GM12874 (cell line): ENCODE results near the gene ZNF521.

ENCODE experiments used
- CTCF ChIP-seq: IDR thresholded peaks from 2 replicates; pipeline ENCODE4 v1.5.1; 2011; ENCODE audit warnings: low read depth, mild to moderate bottlenecking, control low read depth, low read length, moderate library complexity; ENCODE audit not compliant: insufficient read depth

Gene ZNF521

GRCh38 chr18:25171334-25171733 lies 180.6 kb downstream of the ZNF521 start:
- TF ChIP-seq CTCF, result no peak

DNA sequence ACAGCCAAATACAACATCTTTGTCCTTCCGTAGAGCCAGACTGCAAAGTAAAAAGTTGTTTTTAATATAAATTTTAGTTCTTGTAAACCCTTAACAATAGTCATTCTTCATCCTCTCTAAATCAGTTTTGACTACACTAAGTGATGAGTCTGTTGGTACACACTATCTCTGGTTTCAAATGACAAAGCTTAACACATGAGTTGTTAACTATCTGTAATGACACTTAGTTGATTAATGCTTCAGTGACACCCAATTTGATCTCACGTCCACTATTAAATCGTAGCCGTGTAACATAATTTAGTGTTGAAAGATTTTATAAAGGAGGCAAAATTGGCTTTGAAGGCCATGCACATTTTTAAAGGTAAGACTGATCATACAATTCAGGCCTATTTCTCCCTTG lies 181.6 kb downstream of the ZNF521 start:
- TF ChIP-seq CTCF, result no peak

- no peak for TF ChIP-seq CTCF
Measured at GRCh38 chr18:25169701-25170100, 182.3 kb downstream of the ZNF521 start.

DNA sequence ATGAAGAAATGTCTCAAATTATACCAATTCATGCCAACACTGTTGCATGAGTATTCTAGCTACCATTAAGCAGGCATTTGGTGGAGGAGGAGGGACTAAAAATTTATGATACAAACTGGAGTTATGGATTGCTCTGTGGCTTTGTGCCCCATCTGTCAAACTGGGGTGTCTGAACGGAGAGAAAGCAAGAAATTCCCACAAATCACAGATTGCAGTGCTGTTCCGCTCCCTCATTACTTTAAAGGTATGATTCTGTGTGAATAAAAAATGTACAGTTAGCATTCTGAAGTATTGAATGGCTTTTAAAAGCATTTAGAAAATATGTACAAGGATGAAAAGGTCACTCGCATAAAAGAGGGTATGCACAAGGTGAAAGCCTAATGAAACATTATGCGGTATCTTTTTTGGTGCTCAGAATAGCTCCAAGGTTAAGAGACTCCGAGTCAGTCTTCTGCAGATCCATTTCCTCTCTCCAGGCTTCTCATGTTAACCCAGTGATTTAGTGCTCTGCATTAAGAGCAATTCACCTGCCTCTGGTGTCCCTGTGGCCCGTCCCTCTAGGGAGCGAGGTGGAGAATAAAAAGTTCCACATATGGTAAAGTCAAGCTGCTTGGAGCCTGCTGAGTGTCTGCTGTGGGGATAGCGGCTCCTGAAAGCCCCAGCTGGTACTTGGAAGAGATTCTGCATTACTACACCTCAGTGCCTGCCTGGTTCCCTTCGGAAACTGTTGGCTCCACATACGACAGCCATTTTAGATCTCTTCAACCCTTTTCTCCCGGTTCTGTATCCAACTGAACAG lies 184.2 kb downstream of the ZNF521 start:
- TF ChIP-seq CTCF, result no peak

- TF ChIP-seq CTCF, result no peak
Measured at GRCh38 chr18:25166113-25166512, 185.9 kb downstream of the ZNF521 start.

GRCh38 chr18:25164848-25165811 lies 186.8 kb downstream of the ZNF521 start:
- TF ChIP-seq CTCF, result no peak

- TF ChIP-seq CTCF, result no peak
Measured at GRCh38 chr18:25164211-25164847, 187.6 kb downstream of the ZNF521 start.
